Fibroblast of skin of left biceps (primary cell): ENCODE results near the gene FAM78A.

Source experiments
- DNase-seq, 2 experiments: peaks; one replicate each; pipeline ENCODE4 v3.0.0-alpha.2; 2013; ENCODE audit warnings: low read depth in 2 of 2

FAM78A gene

GRCh38 chr9:131303381-131304321 is 27.3 kb upstream of the FAM78A start:
- DNase-seq, result no peak

DNA sequence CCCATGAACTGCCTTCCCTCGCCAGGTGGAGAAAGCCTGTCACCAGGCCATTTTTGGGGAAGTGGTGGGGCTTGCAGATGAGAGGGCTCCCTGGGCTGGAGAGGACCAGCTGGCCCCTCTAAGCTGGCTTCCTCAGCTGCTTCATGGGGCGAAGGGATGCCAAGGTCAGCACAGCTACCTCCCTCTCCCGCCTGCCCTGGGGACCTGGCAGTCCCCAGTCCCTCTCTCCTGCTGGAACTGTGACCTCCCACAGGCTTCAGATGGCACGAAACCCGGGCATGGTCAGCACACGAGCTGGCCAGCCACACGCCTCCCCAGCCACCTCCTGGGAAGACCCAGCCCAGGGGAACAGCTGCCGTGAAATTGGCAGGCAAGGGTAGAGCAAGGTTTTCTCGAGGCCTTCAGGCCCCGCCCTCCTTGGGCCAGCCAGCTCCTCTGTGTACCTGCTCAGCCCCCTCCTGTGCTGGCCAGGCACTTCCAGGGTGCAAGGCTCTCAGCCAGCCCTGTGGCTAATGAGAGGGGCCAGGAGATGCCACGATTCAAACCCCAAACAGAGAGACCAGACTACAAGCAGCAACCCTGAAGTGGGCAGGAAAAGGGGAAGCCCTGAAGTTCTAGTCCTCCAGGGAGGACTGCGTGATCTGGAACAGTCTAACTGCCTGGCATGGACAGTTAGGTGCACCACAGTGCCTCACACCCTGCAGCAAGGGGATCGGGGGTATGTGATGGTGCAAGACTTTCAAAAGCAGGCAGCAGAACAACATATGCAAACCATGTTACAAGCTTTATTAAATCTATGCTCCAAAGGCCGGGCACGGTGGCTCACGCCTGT is 26.1 kb upstream of the FAM78A start:
- DNase-seq, result no peak

DNA sequence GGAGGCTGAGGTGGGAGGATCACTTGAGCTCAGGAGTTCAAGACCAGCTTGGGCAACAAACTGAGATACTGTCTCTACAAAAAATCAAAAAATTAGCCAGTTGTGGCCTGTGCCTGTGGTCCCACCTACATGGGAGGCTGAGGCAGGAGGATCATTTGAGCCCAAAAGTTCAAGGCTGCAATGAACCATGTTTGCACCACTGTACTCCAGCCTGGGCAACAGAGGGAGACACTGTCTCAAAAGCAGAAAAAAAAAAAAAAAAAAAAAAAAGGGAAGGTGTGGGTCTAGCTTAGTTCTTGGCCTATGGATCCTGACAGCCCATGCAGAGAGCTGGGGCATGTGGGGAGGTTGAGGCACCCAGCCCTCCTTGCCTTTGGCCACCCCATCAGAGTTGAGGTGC is 24.1 kb upstream of the FAM78A start:
- DNase-seq, result no peak

- no peak for DNase-seq
Observed at GRCh38 chr9:131299961-131300347, 23.6 kb upstream of the FAM78A start.

GRCh38 chr9:131299346-131299960 is 23.1 kb upstream of the FAM78A start:
- no peak for DNase-seq

- no peak for DNase-seq
Observed at GRCh38 chr9:131298816-131299215, 22.5 kb upstream of the FAM78A start.

DNA sequence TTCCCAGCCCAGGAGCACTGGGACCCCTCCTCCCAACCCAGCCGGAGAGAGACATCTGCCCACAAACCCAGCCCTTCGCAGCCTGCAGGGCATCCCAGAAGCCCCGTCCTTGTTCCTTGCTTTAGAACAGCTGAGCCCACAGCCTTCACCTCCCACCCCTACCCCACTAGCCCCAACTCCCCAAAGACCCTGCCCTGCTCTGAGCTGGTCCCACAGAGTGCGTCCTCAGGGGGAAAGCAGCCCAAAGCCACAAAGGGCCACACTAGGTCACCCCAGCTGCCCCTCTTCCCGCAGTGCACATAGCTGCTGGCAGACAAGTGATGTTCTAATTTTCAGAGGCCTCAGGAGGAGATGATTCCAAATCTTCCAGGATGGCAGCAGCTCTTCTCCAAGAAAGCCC is 22.0 kb upstream of the FAM78A start:
- no peak for DNase-seq

DNA sequence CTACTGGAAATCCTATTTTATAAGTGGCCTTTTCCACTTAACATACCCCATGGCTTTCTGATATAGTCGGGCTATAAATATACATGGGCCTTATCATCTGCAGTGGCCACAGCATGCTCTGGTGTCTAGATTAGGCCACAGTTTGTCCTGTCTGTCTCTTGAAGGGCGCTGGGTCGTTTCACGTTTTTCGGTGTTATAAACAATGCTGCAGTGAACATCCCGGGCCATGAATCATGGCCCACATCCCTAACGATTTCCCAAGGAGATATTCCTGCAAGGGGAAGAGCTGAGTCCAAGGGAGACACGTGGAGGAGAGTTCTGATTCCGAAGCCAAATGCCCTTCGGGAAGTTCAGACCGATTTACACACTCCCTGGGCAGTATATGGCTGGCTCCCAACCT is 21.6 kb upstream of the FAM78A start:
- DNase-seq, result no peak

GRCh38 chr9:131296906-131297500 is 20.7 kb upstream of the FAM78A start:
- no peak for DNase-seq

GRCh38 chr9:131296460-131296859 is 20.1 kb upstream of the FAM78A start:
- no peak for DNase-seq

- no peak for DNase-seq
Observed at GRCh38 chr9:131292937-131293336, 16.6 kb upstream of the FAM78A start.

DNA sequence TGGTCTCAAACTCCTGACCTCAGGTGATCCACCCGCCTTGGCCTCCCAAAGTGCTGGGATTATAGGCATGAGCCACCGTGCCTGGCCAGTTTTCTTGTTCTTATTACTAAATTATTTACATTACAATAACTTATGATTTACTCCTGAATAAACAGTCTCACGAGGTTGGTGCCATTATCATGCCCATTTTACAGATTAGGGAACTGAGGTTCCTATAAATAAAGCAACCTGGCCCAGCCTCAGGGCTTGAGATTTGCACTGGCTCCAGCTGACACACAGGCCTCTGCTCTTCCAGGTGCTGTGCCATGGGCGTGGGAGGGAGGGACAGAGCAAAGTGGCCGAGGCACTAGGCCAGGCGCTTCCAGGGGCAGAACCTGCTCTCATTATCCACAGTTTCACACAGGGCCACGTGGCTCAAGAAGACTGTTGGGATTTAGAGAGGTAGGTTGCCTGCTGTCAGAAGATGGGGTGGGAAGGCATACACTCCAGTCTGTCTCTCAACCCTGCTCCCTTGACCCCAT is 15.5 kb upstream of the FAM78A start:
- no peak for DNase-seq

DNA sequence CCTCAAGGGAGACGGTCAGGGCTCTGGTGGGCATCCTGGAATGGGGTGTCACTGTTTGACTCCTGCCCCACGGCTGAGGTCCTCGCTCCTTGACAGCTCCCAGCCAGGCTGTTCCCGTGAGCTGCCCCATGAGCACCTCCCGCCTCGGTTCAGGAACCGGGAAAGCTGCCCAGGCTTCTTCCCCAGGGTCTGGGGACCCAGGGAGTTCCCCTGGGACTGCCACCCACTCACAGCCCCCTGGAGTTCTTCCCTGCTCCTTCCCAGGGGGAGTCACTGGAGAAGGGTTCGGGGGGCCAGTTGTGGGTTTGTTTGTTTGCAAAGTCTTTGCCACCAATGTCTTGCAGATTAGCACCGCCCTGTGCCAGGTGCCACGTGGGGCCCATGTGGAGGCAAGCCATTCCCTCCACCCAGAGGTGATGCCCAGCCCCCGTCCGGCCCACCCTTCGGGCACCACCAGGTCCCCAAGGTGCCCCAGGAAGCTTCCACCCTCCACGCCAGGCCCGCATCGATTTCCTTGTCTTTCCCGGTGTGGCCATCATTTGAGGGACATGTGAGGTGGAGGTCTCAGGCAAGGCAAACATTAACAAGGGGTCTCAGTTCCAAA is 14.6 kb upstream of the FAM78A start:
- DNase-seq, result no peak

DNA sequence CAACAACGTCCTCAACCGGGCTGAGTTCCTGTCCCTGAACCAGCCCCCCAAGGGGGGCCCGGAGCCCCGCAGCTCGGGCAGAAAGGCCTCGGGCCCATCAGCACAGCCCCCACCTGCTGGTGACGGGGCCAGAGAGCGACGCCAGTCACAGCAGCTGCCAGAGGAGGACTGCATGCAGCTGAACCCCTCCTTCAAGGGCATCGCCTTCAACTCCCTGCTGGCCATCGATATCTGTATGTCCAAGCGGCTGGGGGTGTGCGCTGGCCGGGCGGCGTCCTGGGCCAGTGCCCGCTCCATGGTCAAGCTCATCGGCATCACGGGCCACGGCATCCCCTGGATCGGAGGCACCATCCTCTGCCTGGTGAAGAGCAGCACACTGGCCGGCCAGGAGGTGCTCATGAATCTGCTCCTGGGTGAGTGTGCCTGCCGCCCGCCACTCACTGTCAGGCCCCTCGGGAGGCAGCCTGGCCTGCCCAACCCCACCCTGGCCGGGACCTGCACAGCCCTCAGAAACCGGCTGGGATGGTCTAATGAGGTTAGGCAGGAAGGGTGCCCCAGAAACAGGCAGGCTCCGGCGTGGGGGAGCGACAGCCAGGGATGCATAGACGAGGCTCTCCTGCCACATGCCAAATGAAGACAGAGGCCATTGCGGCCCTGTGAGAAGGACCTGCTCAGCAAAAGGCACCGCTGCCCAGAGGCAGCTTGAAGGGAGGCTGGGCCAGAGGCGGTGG is 13.9 kb upstream of the FAM78A start:
- no peak for DNase-seq

- no peak for DNase-seq
Observed at GRCh38 chr9:131289301-131290035, 13.2 kb upstream of the FAM78A start, which contains the start of gene PLPP7. Gene PLPP7 (plus strand): TSS chr9:131289723. CDS start chr9:131289998, 275 bp downstream.

GRCh38 chr9:131288217-131288616 is 11.9 kb upstream of the FAM78A start:
- DNase-seq, result no peak

GRCh38 chr9:131287359-131287758 is 11.0 kb upstream of the FAM78A start:
- no peak for DNase-seq

DNA sequence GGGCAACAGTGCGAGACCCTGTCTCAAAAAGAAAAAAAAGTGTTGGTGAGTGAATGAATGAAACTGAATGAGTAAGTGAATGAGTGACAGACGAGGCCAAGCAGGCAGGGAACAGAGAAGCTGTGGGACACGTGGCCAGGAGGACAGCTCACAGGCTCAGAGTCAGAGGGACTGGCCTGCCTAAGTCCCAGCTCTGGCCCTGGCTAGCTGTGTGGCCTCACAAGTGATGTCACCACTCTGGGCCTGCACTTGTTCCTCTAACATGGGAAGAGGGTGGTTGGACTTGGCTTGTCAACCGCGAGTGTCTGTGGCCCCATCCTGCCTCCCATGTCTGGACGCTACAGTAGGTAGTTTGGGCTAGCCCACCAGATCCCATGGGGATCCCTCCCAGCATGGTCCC is 8.5 kb upstream of the FAM78A start:
- no peak for DNase-seq

GRCh38 chr9:131282688-131283422 is 6.5 kb upstream of the FAM78A start:
- DNase-seq, result no peak
